UCSD-AML1 (cell line): ENCODE data around the gene RPS21.
"Not testable (repeated sequence)": the region's sequence is repeated elsewhere in the genome, so short reads cannot be mapped to it uniquely, and the experiment has no call there.

Experiments
- DNase-seq: peaks from one replicate; lab custom pipeline; 2025; ENCODE audit not compliant: unreplicated experiment; lab: John Stamatoyannopoulos, UW

RPS21 gene

GRCh38 chr20:62364911-62365736 is 21.8 kb upstream of the RPS21 start:
- DNase-seq: no peak

GRCh38 chr20:62365814-62366369 is 21.0 kb upstream of the RPS21 start:
- no peak for DNase-seq

- no peak for DNase-seq
These were observed 20.4 kb upstream of the RPS21 start for GRCh38 chr20:62366370-62367135.

GRCh38 chr20:62367136-62367632 is 19.7 kb upstream of the RPS21 start, which contains the start of gene LAMA5:
Gene LAMA5 (minus strand): TSS chr20:62367312. CDS start chr20:62367245, 67 bp downstream.
- peak; percentile 41 for DNase-seq

GRCh38 chr20:62367633-62368391 is 19.1 kb upstream of the RPS21 start:
- no peak for DNase-seq

GRCh38 chr20:62368392-62368975 is 18.4 kb upstream of the RPS21 start:
- no peak for DNase-seq

- DNase-seq: no peak
These were observed 17.7 kb upstream of the RPS21 start for GRCh38 chr20:62368976-62369814.

- DNase-seq: no peak
These were observed 17.1 kb upstream of the RPS21 start for GRCh38 chr20:62369815-62370114.

GRCh38 chr20:62370115-62370806 is 16.6 kb upstream of the RPS21 start:
- no peak for DNase-seq

GRCh38 chr20:62370807-62371587 is 15.9 kb upstream of the RPS21 start:
- no peak for DNase-seq

- no peak for DNase-seq
These were observed 15.3 kb upstream of the RPS21 start for GRCh38 chr20:62371588-62372041.

GRCh38 chr20:62372042-62372993 is 14.6 kb upstream of the RPS21 start:
- no peak for DNase-seq

- DNase-seq: not testable (repeated sequence)
These were observed 13.2 kb upstream of the RPS21 start for GRCh38 chr20:62373631-62374179.

GRCh38 chr20:62374331-62375152 is 12.4 kb upstream of the RPS21 start:
- DNase-seq: no peak

GRCh38 chr20:62376112-62377063 is 10.5 kb upstream of the RPS21 start:
- DNase-seq: no peak
